ENCODE results near the gene VANGL2.

VANGL2 gene

DNA sequence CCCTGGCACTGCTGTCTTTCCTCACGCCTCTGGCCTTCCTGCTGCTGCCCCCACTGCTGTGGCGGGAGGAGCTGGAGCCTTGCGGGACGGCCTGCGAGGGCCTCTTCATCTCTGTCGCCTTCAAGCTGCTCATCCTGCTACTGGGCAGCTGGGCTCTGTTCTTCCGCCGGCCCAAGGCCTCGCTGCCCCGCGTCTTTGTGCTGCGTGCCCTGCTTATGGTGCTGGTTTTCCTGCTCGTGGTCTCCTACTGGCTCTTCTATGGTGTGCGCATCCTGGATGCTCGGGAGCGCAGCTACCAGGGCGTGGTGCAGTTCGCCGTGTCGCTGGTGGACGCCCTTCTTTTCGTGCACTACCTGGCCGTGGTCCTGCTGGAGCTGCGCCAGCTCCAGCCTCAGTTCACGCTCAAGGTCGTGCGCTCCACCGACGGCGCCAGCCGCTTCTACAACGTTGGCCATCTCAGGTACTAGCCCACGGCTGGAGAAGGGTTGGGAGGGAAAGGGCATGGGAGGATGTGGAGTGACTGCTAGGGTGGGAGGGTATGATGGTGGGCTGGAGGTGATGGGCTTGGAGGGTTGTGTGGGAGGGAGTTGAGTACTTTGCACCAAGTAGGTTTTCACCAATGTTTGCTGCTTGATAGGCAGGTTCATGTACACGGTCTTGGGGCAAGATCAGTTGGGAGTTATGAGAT lies 18.9 kb downstream of the VANGL2 start:
- H3K27ac ChIP-seq (replicated peaks) = no peak overlapping the region
- TF ChIP-seq GABPA (IDR thresholded peaks at IDR 0.05; ENCODE audit: low read depth) (no peak), SPI1 (IDR thresholded peaks at IDR 0.05; ENCODE audit: borderline replicate concordance, low read depth) (no peak), CTCF (IDR thresholded peaks at IDR 0.05; ENCODE audit: insufficient read depth, low read length) (no peak), POLR2AphosphoS5 (IDR thresholded peaks at IDR 0.05; ENCODE audit: low read depth) (no peak), REST (IDR thresholded peaks at IDR 0.05; ENCODE audit: insufficient replicate concordance, low read depth) (no peak)
- H3K4me3 ChIP-seq (replicated peaks; ENCODE audit: insufficient read depth, low read length) = no peak overlapping the region
- no peak for DNase-seq (ENCODE audit: low read depth in 1 of 2, low spot score in 1 of 2)
- H3K27me3 ChIP-seq (ENCODE audit: insufficient read depth, poor library complexity, severe bottlenecking) = peaks cover 2% of the 10 kb centered on the region

DNA sequence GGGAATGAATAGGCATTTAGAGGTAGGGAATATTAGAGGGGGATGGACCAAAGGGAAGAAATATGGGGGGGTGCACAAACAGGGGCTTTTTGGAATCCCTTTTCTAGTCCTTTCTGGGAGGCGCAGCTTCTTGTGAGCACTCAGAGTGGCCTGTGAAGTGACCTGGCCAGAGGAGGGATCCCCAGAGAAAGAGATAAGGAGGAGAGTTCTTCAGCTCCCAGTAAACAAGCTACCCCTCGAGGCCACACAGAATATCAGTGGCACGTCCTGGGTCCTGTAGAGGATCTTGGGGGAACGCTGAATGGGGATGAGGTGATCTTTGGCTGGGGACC lies 19.4 kb downstream of the VANGL2 start:
- no peak for DNase-seq (ENCODE audit: low read depth in 1 of 2, low spot score in 1 of 2)
- no peak overlapping the region for H3K4me3 ChIP-seq (replicated peaks; ENCODE audit: insufficient read depth, low read length)
- H3K27me3 ChIP-seq (ENCODE audit: insufficient read depth, poor library complexity, severe bottlenecking) = peaks cover 2% of the 10 kb centered on the region
- H3K27ac ChIP-seq (replicated peaks) = no peak overlapping the region
- TF ChIP-seq GABPA (IDR thresholded peaks at IDR 0.05; ENCODE audit: low read depth) (no peak), CTCF (IDR thresholded peaks at IDR 0.05; ENCODE audit: insufficient read depth, low read length) (no peak), POLR2AphosphoS5 (IDR thresholded peaks at IDR 0.05; ENCODE audit: low read depth) (no peak), REST (IDR thresholded peaks at IDR 0.05; ENCODE audit: insufficient replicate concordance, low read depth) (no peak), SPI1 (IDR thresholded peaks at IDR 0.05; ENCODE audit: borderline replicate concordance, low read depth) (no peak)

GRCh38 chr1:160420881-160421842 lies 20.8 kb downstream of the VANGL2 start:
- TF ChIP-seq CTCF (IDR thresholded peaks at IDR 0.05; ENCODE audit: insufficient read depth, low read length) (no peak), SPI1 (IDR thresholded peaks at IDR 0.05; ENCODE audit: borderline replicate concordance, low read depth) (no peak), POLR2AphosphoS5 (IDR thresholded peaks at IDR 0.05; ENCODE audit: low read depth) (no peak), REST (IDR thresholded peaks at IDR 0.05; ENCODE audit: insufficient replicate concordance, low read depth) (no peak), GABPA (IDR thresholded peaks at IDR 0.05; ENCODE audit: low read depth) (no peak)
- H3K4me3 ChIP-seq (replicated peaks; ENCODE audit: insufficient read depth, low read length) = no peak overlapping the region
- no peak overlapping the region for H3K27ac ChIP-seq (replicated peaks)
- peaks cover 2% of the 10 kb centered on the region for H3K27me3 ChIP-seq (ENCODE audit: insufficient read depth, poor library complexity, severe bottlenecking)
- no peak for DNase-seq (ENCODE audit: low read depth in 1 of 2, low spot score in 1 of 2)

Data from HL-60 (cell line).